GM12892 (cell line): ENCODE data around the gene MB.

ENCODE experiments used
- POLR2A ChIP-seq: IDR thresholded peaks from 2 replicates; pipeline ENCODE4 v1.6.1; 2011; ENCODE audit warnings: low read depth, low read length, control low read depth
- TAF1 ChIP-seq: IDR thresholded peaks from 2 replicates; pipeline ENCODE4 v1.6.1; 2011; ENCODE audit warnings: low read depth, mild to moderate bottlenecking, control low read depth, low read length, borderline replicate concordance

DNA sequence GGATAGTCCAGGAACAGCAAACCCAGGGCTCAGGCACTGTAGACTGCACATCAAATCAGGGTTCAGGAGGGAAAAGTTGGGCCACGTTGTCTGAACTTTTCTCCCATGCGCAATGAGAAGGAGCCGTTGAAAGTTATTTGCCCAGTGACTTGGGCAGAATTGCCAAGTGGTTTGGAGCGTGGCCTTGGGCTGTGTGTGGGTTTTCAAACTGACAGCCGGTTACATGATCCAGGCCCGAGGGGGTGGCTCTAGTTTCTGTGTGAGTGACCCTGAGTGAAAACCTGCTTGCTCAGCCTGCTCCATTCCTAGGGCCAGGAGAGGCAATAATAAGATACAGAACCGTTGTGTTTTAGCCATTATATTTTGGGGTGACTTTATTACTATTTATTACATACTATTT lies 20.3 kb downstream of the MB start:
- TF ChIP-seq POLR2A (no peak), TAF1 (no peak)
